GM12873 (cell line): ENCODE measurements around the gene FKBP14.
A peak's percentile ranks its signal among the peaks of the same experiment; 100 is the strongest.

ENCODE experiments used
- TF ChIP-seq, protein P1 (sequence below): IDR thresholded peaks from 2 replicates; pipeline ENCODE4 v1.5.1; 2012; ENCODE audit warnings: low read depth, mild to moderate bottlenecking, moderate library complexity, low read length, control low read depth; ENCODE audit not compliant: insufficient read depth; ENCODE audit errors: missing control alignments

Gene FKBP14, protein sequence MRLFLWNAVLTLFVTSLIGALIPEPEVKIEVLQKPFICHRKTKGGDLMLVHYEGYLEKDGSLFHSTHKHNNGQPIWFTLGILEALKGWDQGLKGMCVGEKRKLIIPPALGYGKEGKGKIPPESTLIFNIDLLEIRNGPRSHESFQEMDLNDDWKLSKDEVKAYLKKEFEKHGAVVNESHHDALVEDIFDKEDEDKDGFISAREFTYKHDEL

DNA sequence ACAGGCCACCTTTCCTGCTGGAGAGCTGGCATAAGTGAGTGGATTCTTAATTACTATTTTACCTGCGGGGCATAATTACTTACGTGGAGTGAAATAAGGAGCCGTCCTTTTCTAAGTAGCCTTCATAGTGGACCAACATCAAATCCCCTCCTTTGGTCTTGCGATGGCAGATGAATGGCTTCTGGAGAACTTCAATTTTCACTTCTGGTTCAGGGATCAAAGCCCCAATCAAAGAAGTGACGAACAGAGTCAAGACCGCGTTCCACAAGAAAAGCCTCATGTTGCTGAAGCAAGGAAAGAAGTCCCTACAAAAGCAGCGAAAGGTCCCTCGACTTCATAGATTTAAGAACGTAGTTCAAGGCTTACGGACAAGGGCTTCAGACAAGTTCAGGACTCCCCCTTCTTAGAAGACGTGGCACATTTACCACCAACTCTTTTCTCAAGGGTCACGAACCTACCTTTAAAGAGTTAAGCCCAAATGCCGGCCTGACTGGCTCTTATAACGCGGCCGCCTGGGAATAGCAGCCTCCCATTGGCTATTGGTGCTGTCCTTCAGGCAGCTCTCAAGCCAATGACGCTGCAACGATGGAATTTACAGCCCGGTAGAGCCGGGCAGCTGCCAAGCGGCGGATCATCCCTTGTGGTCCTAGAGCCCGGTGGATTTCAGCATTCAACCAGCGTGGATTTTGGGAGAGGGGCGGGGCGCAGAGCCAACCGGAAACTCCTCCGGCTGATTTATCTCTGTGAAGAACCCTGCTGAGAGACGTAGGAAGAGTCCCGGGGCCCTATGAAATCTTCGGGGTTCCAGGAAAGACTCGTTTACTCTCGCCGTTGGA is at the start of gene FKBP14:
Gene FKBP14, minus strand, starts transcription at position 474 of the 836 bp plus-strand sequence. Its CDS starts 194 bp downstream, at position 280.
- TF ChIP-seq, protein P1, sequence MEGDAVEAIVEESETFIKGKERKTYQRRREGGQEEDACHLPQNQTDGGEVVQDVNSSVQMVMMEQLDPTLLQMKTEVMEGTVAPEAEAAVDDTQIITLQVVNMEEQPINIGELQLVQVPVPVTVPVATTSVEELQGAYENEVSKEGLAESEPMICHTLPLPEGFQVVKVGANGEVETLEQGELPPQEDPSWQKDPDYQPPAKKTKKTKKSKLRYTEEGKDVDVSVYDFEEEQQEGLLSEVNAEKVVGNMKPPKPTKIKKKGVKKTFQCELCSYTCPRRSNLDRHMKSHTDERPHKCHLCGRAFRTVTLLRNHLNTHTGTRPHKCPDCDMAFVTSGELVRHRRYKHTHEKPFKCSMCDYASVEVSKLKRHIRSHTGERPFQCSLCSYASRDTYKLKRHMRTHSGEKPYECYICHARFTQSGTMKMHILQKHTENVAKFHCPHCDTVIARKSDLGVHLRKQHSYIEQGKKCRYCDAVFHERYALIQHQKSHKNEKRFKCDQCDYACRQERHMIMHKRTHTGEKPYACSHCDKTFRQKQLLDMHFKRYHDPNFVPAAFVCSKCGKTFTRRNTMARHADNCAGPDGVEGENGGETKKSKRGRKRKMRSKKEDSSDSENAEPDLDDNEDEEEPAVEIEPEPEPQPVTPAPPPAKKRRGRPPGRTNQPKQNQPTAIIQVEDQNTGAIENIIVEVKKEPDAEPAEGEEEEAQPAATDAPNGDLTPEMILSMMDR: no peak

DNA sequence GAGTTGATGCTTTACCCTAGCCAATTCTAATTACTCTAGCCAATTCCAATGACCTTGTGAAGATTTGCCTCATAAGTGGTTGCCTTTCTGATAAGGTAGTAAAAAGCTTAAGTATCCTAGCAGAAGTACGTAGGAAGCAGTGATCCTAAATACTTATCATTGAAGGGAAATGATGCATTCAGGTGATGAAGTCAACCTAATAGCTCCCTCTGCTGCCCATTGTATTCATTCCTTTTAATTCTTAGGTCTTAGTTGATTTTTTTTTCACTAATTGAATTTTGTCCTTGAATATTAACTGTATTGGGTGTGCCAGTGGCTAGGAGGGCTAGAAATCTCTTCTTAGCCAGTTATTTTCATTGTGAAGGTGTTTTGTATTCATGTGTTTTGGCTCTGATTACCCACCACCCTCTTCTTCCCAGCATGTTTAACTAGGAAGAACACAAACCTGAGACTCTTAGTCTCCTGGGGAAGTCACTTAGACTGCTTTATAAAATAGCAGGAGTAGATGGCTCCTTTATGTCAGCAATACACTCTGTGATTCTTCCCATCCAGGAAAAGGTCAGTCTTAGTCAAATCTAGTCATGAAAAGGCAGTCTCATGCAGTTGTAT is 48.0 kb upstream of the FKBP14 start:
- TF ChIP-seq, protein P1: peak; percentile 53

DNA sequence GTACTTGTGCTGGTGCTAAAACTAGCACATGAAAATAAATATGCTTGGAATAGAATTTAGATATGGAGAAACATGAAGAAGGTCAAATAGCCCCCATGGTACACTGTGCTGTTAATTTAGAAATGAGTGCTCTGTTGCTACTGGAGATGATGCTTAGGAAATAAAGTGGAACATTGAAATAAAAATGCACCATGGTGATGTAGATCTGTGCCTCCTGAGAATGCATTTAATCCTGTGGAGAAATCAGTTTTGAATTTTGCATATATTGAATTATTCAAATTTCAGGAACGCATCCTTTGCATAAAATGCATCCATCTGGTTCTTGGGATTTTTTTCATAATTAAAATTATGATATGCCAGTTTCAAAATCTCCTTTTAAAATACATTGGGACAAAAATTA is 46.2 kb upstream of the FKBP14 start:
- TF ChIP-seq, protein P1: no peak

DNA sequence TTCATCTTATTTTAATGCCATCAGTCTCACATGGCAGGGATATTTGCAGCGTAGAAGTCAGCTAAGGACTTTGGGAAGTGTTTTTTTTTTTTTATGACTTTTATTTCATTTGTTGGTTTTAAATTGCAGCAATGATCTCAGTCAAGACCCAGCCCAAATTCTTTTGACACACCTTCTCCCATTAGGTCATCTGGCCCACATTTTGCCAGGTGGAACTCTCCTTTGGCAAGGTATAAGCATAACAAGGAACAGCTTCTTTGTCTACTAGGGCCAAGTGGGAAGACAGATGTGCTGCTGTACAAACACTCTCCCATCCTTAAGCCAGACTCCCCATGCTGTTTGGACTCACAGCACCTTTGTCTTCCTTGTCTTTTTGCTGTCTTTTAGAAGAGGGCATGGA is 43.5 kb upstream of the FKBP14 start:
- TF ChIP-seq, protein P1: no peak

DNA sequence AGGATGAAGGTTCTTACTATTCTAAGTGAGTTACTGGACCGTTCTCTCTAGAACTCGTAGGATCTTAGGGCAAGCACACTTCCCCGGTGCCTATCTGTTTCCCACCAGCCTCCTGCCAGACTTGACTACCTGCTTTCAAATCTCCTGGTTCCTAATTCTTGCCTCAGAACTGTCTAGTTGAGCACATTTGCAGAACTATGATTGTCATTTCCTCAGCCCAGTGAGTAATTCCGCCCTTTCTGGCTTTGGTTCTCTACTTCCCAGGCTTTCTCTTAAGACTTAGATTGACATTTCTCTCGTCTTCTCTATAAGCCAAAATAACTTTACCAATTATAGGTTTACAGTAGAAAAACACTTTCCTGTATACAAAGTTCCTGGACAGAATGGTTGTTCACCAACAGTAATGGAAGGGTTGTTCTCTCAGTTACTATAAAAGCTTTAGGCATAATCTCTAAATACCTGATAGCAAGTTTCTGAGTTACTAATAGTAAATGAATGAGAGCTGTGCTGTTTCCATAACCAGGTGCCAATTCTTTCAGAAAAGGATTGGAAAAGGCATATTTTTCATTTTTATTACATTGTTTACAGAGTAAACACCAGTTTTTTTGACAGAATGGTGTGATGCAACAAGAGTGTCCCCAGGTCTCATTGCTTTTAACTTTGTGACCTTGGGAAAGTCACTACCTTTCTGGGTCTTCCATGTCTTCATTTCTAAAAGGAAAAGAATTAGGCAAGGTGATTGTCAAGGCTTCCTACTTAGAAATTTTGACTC is 42.8 kb upstream of the FKBP14 start:
- TF ChIP-seq, protein P1: no peak

DNA sequence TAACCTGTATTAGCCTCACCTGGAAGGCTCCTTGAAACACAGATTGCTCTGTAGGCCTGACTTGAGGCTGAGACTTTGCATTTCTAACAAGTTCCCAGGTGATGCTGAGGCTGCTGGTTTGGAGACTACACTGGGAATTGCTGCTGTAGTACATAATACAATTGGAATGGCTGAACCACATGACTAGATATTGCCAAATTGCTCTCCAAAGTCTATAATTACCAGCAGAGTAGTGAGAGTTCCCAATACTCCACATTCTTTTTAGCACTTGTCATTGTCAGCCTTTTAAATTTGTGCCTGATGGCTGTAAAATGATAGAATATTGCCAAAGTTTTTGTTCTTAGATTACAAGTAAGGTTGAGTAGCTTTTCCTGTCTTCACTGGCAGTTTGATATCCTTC is 41.6 kb upstream of the FKBP14 start:
- TF ChIP-seq, protein P1: no peak
